Sigmoid colon (tissue), 3 donors: Measurements from ENCODE around the gene RASSF4.

Experiments
- POLR2A ChIP-seq, 2 donors: fragments of 450-650 bp; IDR thresholded peaks; one replicate each; pipeline ENCODE4 v1.6.1; 2016; ENCODE audit warnings: antibody characterized with exemption in 2 of 2, mild to moderate bottlenecking in 2 of 2, moderate library complexity in 2 of 2
- TF ChIP-seq, protein P1 (sequence below), 4 experiments: fragments of 450-650 bp in 3 of 4; fragments of 200-600 bp in 1 of 4; IDR thresholded peaks; one replicate each; pipeline ENCODE4 v1.5.1; 2016 to 2019; ENCODE audit warnings: antibody characterized with exemption in 4 of 4, mild to moderate bottlenecking in 3 of 4, moderate library complexity in 2 of 4

DNA sequence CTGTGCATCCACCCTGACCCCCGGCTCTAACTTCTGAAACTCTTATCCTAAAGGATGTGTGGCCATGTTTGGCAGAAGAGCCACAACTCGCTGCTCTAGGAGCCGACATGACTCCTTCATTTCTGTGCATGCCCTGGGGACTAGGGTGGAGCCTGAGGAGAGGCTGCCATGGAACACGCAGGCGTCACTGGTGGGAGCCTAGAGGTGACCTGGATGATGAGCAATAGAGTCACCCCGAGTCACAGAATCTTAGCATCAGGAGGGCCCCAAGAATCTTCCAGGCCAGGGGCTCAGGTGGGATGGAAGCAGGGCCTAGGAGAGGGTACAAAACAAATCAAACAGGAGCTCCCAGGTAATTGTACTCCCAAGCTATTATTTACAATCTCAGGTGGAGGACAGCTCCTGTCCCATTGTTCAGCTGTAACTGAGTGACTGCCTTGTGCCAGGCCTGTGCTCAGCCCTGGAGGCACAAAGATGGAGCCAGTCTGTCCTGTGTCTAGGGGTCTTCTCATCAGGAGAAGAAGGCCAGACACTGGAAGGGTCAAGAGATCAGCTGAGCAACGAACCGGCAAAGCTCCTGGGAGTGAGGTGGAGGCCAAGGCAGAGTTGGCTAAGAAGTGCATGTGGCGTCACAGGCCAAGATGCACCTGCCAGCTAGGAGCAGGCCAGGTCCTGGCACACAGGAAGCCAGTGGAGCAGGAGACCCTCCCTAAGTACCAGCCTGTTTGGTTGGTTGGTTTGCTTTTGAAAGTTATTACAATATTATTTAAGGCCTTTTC is 35.3 kb downstream of the RASSF4 start:
- TF ChIP-seq, protein P1, sequence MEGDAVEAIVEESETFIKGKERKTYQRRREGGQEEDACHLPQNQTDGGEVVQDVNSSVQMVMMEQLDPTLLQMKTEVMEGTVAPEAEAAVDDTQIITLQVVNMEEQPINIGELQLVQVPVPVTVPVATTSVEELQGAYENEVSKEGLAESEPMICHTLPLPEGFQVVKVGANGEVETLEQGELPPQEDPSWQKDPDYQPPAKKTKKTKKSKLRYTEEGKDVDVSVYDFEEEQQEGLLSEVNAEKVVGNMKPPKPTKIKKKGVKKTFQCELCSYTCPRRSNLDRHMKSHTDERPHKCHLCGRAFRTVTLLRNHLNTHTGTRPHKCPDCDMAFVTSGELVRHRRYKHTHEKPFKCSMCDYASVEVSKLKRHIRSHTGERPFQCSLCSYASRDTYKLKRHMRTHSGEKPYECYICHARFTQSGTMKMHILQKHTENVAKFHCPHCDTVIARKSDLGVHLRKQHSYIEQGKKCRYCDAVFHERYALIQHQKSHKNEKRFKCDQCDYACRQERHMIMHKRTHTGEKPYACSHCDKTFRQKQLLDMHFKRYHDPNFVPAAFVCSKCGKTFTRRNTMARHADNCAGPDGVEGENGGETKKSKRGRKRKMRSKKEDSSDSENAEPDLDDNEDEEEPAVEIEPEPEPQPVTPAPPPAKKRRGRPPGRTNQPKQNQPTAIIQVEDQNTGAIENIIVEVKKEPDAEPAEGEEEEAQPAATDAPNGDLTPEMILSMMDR (IDR thresholded peaks at IDR 0.05): no peak
- no peak for TF ChIP-seq POLR2A (IDR thresholded peaks at IDR 0.05)
